GM12878 (cell line): ENCODE measurements around the gene RGS6. TPM values are rescaled to one million over a fixed set of nuclear protein-coding genes. Genes with fewer than 3 reads are reported as not detected.

Source experiments
- ATAC-seq: fragments of 200-7000 bp; cut with Tn5 transposase; 3 replicates; pipeline ENCODE4 v1.9.1; 2020; ENCODE audit warnings: mild to moderate bottlenecking, moderate library complexity
- BruUV-seq: library from RNA; stranded (reverse); fragments of 400-500 nt; replicated peaks from 2 replicates; lab custom pipeline; 2021; lab: Mats Ljungman, UMichigan
- CTCF ChIA-PET: fragments of 300-600 bp; sonication (Branson Sonifier 250); formaldehyde crosslinking; extraction: SDS; loops from one replicate; lab custom pipeline; 2021; ENCODE audit warnings: inconsistent platforms; lab: Yijun Ruan, JAX
- POLR2A ChIA-PET: fragments of 350-600 bp; formaldehyde crosslinking; extraction: SDS; loops from one replicate; lab custom pipeline; 2021; ENCODE audit warnings: inconsistent platforms; lab: Charles Lee
- RAD21 ChIA-PET: fragments of 300-600 bp; sonication (Branson Sonifier 250); formaldehyde crosslinking; loops from one replicate; lab custom pipeline; 2023; ENCODE audit warnings: antibody characterized with exemption; ENCODE audit not compliant: unreplicated experiment; lab: Charles Lee
- SMC1A ChIA-PET: fragments of 300-600 bp; sonication (Branson Sonifier 250); formaldehyde crosslinking; loops from one replicate; lab custom pipeline; 2023; ENCODE audit not compliant: unreplicated experiment, uncharacterized antibody; lab: Charles Lee
- DNase-seq: peaks from one replicate; pipeline ENCODE4 v3.0.0-alpha.2; 2011; ENCODE audit warnings: low read depth, low spot score
- FAIRE-seq: peaks from 3 replicates; lab custom pipeline; 2011; peaks lifted over from hg19 to GRCh38; lab: Jason Lieb, UNC
- H2AFZ ChIP-seq: 2 replicates; pipeline ENCODE4 v1.6.0; 2011; ENCODE audit warnings: low read depth, low read length, control low read depth; ENCODE audit not compliant: control insufficient read depth
- H3K27ac ChIP-seq: 2 replicates; pipeline ENCODE4 v1.5.1; 2011; ENCODE audit warnings: control low read depth; ENCODE audit not compliant: control insufficient read depth, insufficient read depth
- H3K27me3 ChIP-seq, 2 experiments: replicated peaks in 1 of 2; 2 replicates each; pipeline versions ENCODE4 v1.6.0 to v1.6.1; 2011; ENCODE audit warnings: low read length in 1 of 2; ENCODE audit not compliant: control insufficient read depth in 2 of 2, insufficient read depth in 2 of 2
- H3K36me3 ChIP-seq, 2 experiments: 2 replicates each; pipeline ENCODE4 v1.5.1; 2011; ENCODE audit warnings: low read length in 1 of 2; ENCODE audit not compliant: control insufficient read depth in 2 of 2, insufficient read depth in 2 of 2
- H3K4me1 ChIP-seq: 2 replicates; pipeline ENCODE4 v1.6.1; 2011; ENCODE audit warnings: mild to moderate bottlenecking, low read length, moderate library complexity, mixed read lengths; ENCODE audit not compliant: control insufficient read depth, insufficient read depth
- H3K4me2 ChIP-seq: 2 replicates; pipeline ENCODE4 v1.6.0; 2011; ENCODE audit warnings: control low read depth; ENCODE audit not compliant: control insufficient read depth, insufficient read depth
- H3K4me3 ChIP-seq: fragments of 200-600 bp; sonication (generic); 2 replicates; pipeline ENCODE4 v1.5.1; 2016
- H3K79me2 ChIP-seq: 2 replicates; pipeline ENCODE4 v1.6.0; 2011; ENCODE audit warnings: low read length; ENCODE audit not compliant: control insufficient read depth, insufficient read depth
- H3K9ac ChIP-seq: 2 replicates; pipeline ENCODE4 v1.8.0; 2011; ENCODE audit warnings: low read length, control low read depth, mixed read lengths; ENCODE audit not compliant: control insufficient read depth, insufficient read depth
- H3K9me3 ChIP-seq: replicated peaks from 3 replicates; pipeline ENCODE4 v1.5.1; 2011; ENCODE audit warnings: mild to moderate bottlenecking, low read length; ENCODE audit not compliant: control insufficient read depth, insufficient read depth
- H4K20me1 ChIP-seq: 2 replicates; pipeline ENCODE4 v1.6.0; 2011; ENCODE audit not compliant: control insufficient read depth, insufficient read depth
- ATF7 ChIP-seq: fragments of 450-650 bp; IDR thresholded peaks from 2 replicates; pipeline ENCODE4 v1.6.1; 2016; ENCODE audit warnings: low read depth, mild to moderate bottlenecking
- EED ChIP-seq: sonication (generic); IDR thresholded peaks from 2 replicates; pipeline ENCODE4 v1.6.1; 2016; ENCODE audit warnings: antibody characterized with exemption, low read depth
- GATAD2B ChIP-seq: fragments of 450-650 bp; conservative IDR thresholded peaks from 2 replicates; pipeline ENCODE4 v1.6.1; 2017; ENCODE audit warnings: low read depth, mild to moderate bottlenecking, moderate library complexity
- HCFC1 ChIP-seq: fragments of 150-350 bp; IDR thresholded peaks from 2 replicates; pipeline ENCODE4 v1.6.1; 2014; ENCODE audit warnings: low read length
- IKZF2 ChIP-seq, 2 experiments: fragments of 450-650 bp; IDR thresholded peaks; 2 replicates each; pipeline ENCODE4 v1.6.1; 2017; ENCODE audit warnings: mild to moderate bottlenecking in 2 of 2, moderate library complexity in 2 of 2
- IRF4 ChIP-seq: IDR thresholded peaks from 2 replicates; pipeline ENCODE4 v1.6.1; 2011; ENCODE audit warnings: low read depth, low read length
- MTA3 ChIP-seq: IDR thresholded peaks from 2 replicates; pipeline ENCODE4 v1.6.1; 2012; ENCODE audit warnings: low read length, inconsistent platforms, borderline replicate concordance
- MYC ChIP-seq: IDR thresholded peaks from 2 replicates; pipeline ENCODE4 v1.6.1; 2011; ENCODE audit warnings: mild to moderate bottlenecking, low read length, moderate library complexity, inconsistent platforms; ENCODE audit not compliant: insufficient read depth, insufficient replicate concordance, insufficient read length, severe bottlenecking
- NR2C1 ChIP-seq: fragments of 450-650 bp; IDR thresholded peaks from 2 replicates; pipeline ENCODE4 v1.6.1; 2017; ENCODE audit warnings: antibody characterized with exemption, mild to moderate bottlenecking, moderate library complexity
- NR2F1 ChIP-seq: fragments of 450-650 bp; conservative IDR thresholded peaks from 2 replicates; pipeline ENCODE4 v1.6.1; 2017; ENCODE audit warnings: mild to moderate bottlenecking
- POLR2AphosphoS5 ChIP-seq: IDR thresholded peaks from 2 replicates; pipeline ENCODE4 v1.6.1; 2011; ENCODE audit warnings: mild to moderate bottlenecking, low read length, inconsistent platforms
- RAD21 ChIP-seq: IDR thresholded peaks from 2 replicates; pipeline ENCODE4 v1.6.1; 2011; ENCODE audit warnings: mild to moderate bottlenecking, low read depth, low read length, moderate library complexity; ENCODE audit not compliant: insufficient read depth
- SMAD5 ChIP-seq: IDR thresholded peaks from 2 replicates; pipeline ENCODE4 v1.6.1; 2016; ENCODE audit warnings: antibody characterized with exemption, low read depth
- TCF12 ChIP-seq: IDR thresholded peaks from 2 replicates; pipeline ENCODE4 v1.6.1; 2011; ENCODE audit warnings: low read depth, mild to moderate bottlenecking, low read length
- TCF3 ChIP-seq: IDR thresholded peaks from 2 replicates; pipeline ENCODE4 v1.6.1; 2012; ENCODE audit warnings: low read depth, mild to moderate bottlenecking, low read length, borderline replicate concordance; ENCODE audit not compliant: insufficient read depth
- ZBED1 ChIP-seq: IDR thresholded peaks from 2 replicates; pipeline ENCODE4 v1.6.1; 2016; ENCODE audit warnings: borderline replicate concordance
- ZBTB40 ChIP-seq: fragments of 450-650 bp; IDR thresholded peaks from 2 replicates; pipeline ENCODE4 v1.6.1; 2016; ENCODE audit warnings: mild to moderate bottlenecking, moderate library complexity, borderline replicate concordance
- ZNF592 ChIP-seq: fragments of 450-650 bp; IDR thresholded peaks from 2 replicates; pipeline ENCODE4 v1.6.1; 2017; ENCODE audit warnings: mild to moderate bottlenecking, moderate library complexity
- ZZZ3 ChIP-seq: IDR thresholded peaks from 2 replicates; pipeline ENCODE4 v1.6.1; 2011; ENCODE audit warnings: low read depth; ENCODE audit not compliant: control insufficient read depth, insufficient read length
- WGBS: methylation state at CpG from one replicate; pipeline ENCODE4 v1.1.6; 2016; ENCODE audit warnings: low lambda C conversion rate; ENCODE audit not compliant: insufficient replicate concordance, insufficient coverage; ENCODE audit errors: missing lambda C conversion rate; 5-methylcytosine and 5-hydroxymethylcytosine counted together
- in situ Hi-C: fragments of 300-500 bp; cut with MboI; formaldehyde crosslinking; loops from 9 replicates; pipeline ENCODE4 v1.14.3; 2018; ENCODE audit warnings: mixed read lengths
- intact Hi-C: fragments of 100-400 bp; cut with micrococcal nuclease; formaldehyde crosslinking; loops from one replicate; pipeline ENCODE4 v1.14.2; 2022; ENCODE audit not compliant: unreplicated experiment
- polyA plus RNA-seq, 11 experiments: library from polyadenylated mRNA; depleted of rRNA in 4 of 11; unstranded in 6 of 11; stranded (reverse) in 5 of 11; fragments of >200 nt; fragmentation: Nextera tagmentation in 4 of 11; fragmentation: Illumina TruSeq in 1 of 11; extraction: Ambion mirVana in 4 of 11; extraction: Trizol in 1 of 11; gene quantifications; 1 replicate in 1 of 11; 2 replicates in 10 of 11; pipeline versions ENCODE4 v1.2.1 to v1.2.3, GENCODE V29; 2011 to 2016; ENCODE audit warnings: inconsistent platforms in 2 of 11, missing spikeins in 2 of 11, low read depth in 1 of 11
- total RNA-seq, 4 experiments: library from RNA; depleted of rRNA in 3 of 4; stranded (reverse); fragments of >200 nt in 3 of 4; fragmentation: Illumina TruSeq in 1 of 4; extraction: Trizol in 1 of 4; gene quantifications; 2 replicates each; pipeline versions ENCODE4 v1.2.1 to v1.2.3, GENCODE V29; 2013 to 2021

Gene RGS6
- total and polyA plus RNA-seq, 10 of the 15 experiments (the other 5 are each of a cell fraction or from before 2014, with no cell fraction given) = 3.9 to 18.1 (median 12.4) TPM

- Histone ChIP-seq H3K9me3 (peaks cover 2% of the 10 kb centered on the region), H3K27ac (no peak overlapping the region), H3K27me3 (no peaks in the 10 kb centered on the region), H3K9ac (no peak overlapping the region), H3K4me3 (no peak overlapping the region), H3K36me3 (no peaks in the 10 kb centered on the region), H4K20me1 (no peaks in the 10 kb centered on the region), H3K4me1 (peaks cover 13% of the 10 kb centered on the region), H3K79me2 (no peaks in the 10 kb centered on the region), H2AFZ (no peak overlapping the region)
- in situ Hi-C loops = no loop called here
- CTCF ChIA-PET = interaction anchor here (0.6 kb wide), 1 partner anchor 42 kb away, joined by 3 read pairs; no protein-coding TSS in a partner anchor
- no peak for ATAC-seq
- POLR2A ChIA-PET = no interaction called here
- no TSS peak for BruUV-seq
- RAD21 ChIA-PET = no interaction called here
- 88% methylated on average over 6 of the region's 6 CpGs for WGBS
- SMC1A ChIA-PET = no interaction called here
- TF ChIP-seq RAD21 (no peak), NR2C1 (no peak), POLR2AphosphoS5 (no peak), NR2F1 (no peak), ZZZ3 (no peak), ZBED1 (no peak), ZNF592 (no peak), ZBTB40 (no peak), GATAD2B (no peak), ATF7 (no peak), IRF4 (no peak), IKZF2 (IDR thresholded peaks at IDR 0.05) (no peak), EED (no peak), MTA3 (no peak), TCF12 (no peak), TCF3 (no peak), MYC (no peak), HCFC1 (no peak), SMAD5 (no peak)
- TF ChIP-seq, all 136 proteins: peak for 0
- FAIRE-seq = no peak
- no peak overlapping the region for H3K4me2 ChIP-seq
- intact Hi-C loops = no loop called here
- no peak for DNase-seq
Measured at GRCh38 chr14:72471346-72471745, 539.1 kb downstream of the RGS6 start.
